Caki2 (cell line): ENCODE measurements around the gene SPN. TPM values are rescaled to one million over a fixed set of nuclear protein-coding genes. Genes with fewer than 3 reads are reported as not detected.

Experiments used
- DNase-seq: peaks from one replicate; pipeline ENCODE4 v3.0.0-alpha.2; 2015; ENCODE audit warnings: low read depth
- in situ Hi-C: cut with HindIII; loops from 2 replicates; pipeline ENCODE4 v1.10.0; 2016; ENCODE audit warnings: low sequenced_read_pairs, low pct_unique_long_range_greater_than_20kb, mixed read lengths
- total RNA-seq: library from RNA; depleted of rRNA; stranded (reverse); fragments of >200 nt; shearing (Covaris generic); gene quantifications from 2 replicates; pipeline ENCODE4 v1.2.3, GENCODE V29; 2014; ENCODE audit warnings: low replicate concordance; rRNA removed

The SPN gene
- total RNA-seq, 1 experiment from 2014 or later, result not detected

- DNase-seq, result no peak
- in situ Hi-C loops, result no loop called here
Observed at GRCh38 chr16:29719063-29719462, 56.0 kb downstream of the SPN start.

Other genes starting within 250 kb of the SPN start
- 28.0 and 50.4 TPM in 2 replicates for gene BOLA2, start 208.9 kb upstream of the SPN start, total RNA-seq
- gene SLX1B, start 208.7 kb upstream of the SPN start, total RNA-seq, result 49.4 and 142 TPM in 2 replicates
- gene SULT1A4, start 203.3 kb upstream of the SPN start, total RNA-seq, result 2.6 and 6.6 TPM in 2 replicates
- 1.9 and 25.3 TPM in 2 replicates for gene NPIPB12, start 156.8 kb upstream of the SPN start, total RNA-seq
- 57.5 and 101 TPM in 2 replicates for gene QPRT, start 15.9 kb downstream of the SPN start, total RNA-seq
- not detected in 2 replicates for gene C16orf54, start 82.7 kb downstream of the SPN start, total RNA-seq
- not detected in 2 replicates for gene ZG16, start 115.0 kb downstream of the SPN start, total RNA-seq
- gene KIF22, start 127.5 kb downstream of the SPN start, total RNA-seq, result 168 and 188 TPM in 2 replicates
- gene MAZ, start 143.3 kb downstream of the SPN start, total RNA-seq, result 339 and 403 TPM in 2 replicates
- not detected in 2 replicates for gene PRRT2, start 148.9 kb downstream of the SPN start, total RNA-seq
- 117 and 122 TPM in 2 replicates for gene PAGR1, start 152.9 kb downstream of the SPN start, total RNA-seq
- gene MVP, start 157.2 kb downstream of the SPN start, total RNA-seq, result 282 and 291 TPM in 2 replicates
- gene CDIPT, start 200.0 kb downstream of the SPN start, total RNA-seq, result 92.6 and 130 TPM in 2 replicates
- 50.1 and 68.9 TPM in 2 replicates for gene SEZ6L2, start 236.3 kb downstream of the SPN start, total RNA-seq
- gene ASPHD1, start 237.2 kb downstream of the SPN start, total RNA-seq, result 53.6 and 71.5 TPM in 2 replicates